Measurements from ENCODE around the gene CST8. TPM values are rescaled to one million over a fixed set of nuclear protein-coding genes. Genes with fewer than 3 reads are reported as not detected.

CST8 gene
- total and polyA plus RNA-seq, 10 donors = not detected

GRCh38 chr20:23493172-23493772, 2.4 kb downstream of the CST8 start:
- intact Hi-C loops (cut with DNase I; ENCODE audit: low total_unique reads) = no loop called here
- no peak overlapping the region for H3K27ac ChIP-seq
- no peaks in the 10 kb centered on the region for H3K36me3 ChIP-seq
- TF ChIP-seq CTCF (IDR thresholded peaks at IDR 0.05 in 8 of 11, conservative IDR thresholded peaks at IDR 0.05 in 3 of 11) (no peak), POLR2A (IDR thresholded peaks at IDR 0.05) (no peak), POLR2AphosphoS5 (IDR thresholded peaks at IDR 0.05) (no peak)
- H3K4me3 ChIP-seq = no peak overlapping the region
- 70 to 86% (median 80%) methylated on average over 3 of the region's 3 CpGs for WGBS, 5 donors
- no peaks in the 10 kb centered on the region for H3K4me1 ChIP-seq
- H3K9me3 ChIP-seq = peaks cover 0 to 13% (median 3%) of the 10 kb centered on the region in 8 donors
- DNase-seq = no peak
- H3K27me3 ChIP-seq (replicated peaks in 1 of 7) = no peaks in the 10 kb centered on the region

GRCh38 chr20:23497536-23497935, 6.6 kb downstream of the CST8 start:
- WGBS, 5 donors = 71 to 85% (median 80%) methylated on average over 1 of the region's 1 CpG
- Histone ChIP-seq H3K36me3 (no peaks in the 10 kb centered on the region), H3K27me3 (replicated peaks in 1 of 7) (peaks cover 0 to 15% (median 0%) of the 10 kb centered on the region in 7 donors), H3K9me3 (peaks cover 0 to 13% (median 3%) of the 10 kb centered on the region in 8 donors), H3K27ac (no peak overlapping the region), H3K4me1 (no peaks in the 10 kb centered on the region), H3K4me3 (no peak overlapping the region)
- TF ChIP-seq POLR2AphosphoS5 (IDR thresholded peaks at IDR 0.05) (no peak), CTCF (IDR thresholded peaks at IDR 0.05 in 8 of 11, conservative IDR thresholded peaks at IDR 0.05 in 3 of 11) (no peak), POLR2A (IDR thresholded peaks at IDR 0.05) (no peak)
- no peak for DNase-seq
- intact Hi-C loops (cut with DNase I; ENCODE audit: low total_unique reads) = no loop called here

- no peaks in the 10 kb centered on the region for H3K4me1 ChIP-seq
These were observed 11.0 kb downstream of the CST8 start for GRCh38 chr20:23501926-23502325.

More at GRCh38 chr20:23501926-23502325, 11.0 kb downstream of the CST8 start:
- DNase-seq = no peak
- H3K27me3 ChIP-seq (replicated peaks in 1 of 7) = peaks cover 0 to 15% (median 0%) of the 10 kb centered on the region in 7 donors
- H3K27ac ChIP-seq = no peak overlapping the region
- no peaks in the 10 kb centered on the region for H3K36me3 ChIP-seq
- WGBS, 5 donors = 88 to 94% (median 91%) methylated on average over 4 of the region's 4 CpGs
- intact Hi-C loops (cut with DNase I; ENCODE audit: low total_unique reads) = no loop called here
- peaks cover 0 to 4% (median 0%) of the 10 kb centered on the region in 8 donors for H3K9me3 ChIP-seq
- no peak overlapping the region for H3K4me3 ChIP-seq
- TF ChIP-seq POLR2A (IDR thresholded peaks at IDR 0.05) (no peak), CTCF (IDR thresholded peaks at IDR 0.05 in 8 of 11, conservative IDR thresholded peaks at IDR 0.05 in 3 of 11) (no peak), POLR2AphosphoS5 (IDR thresholded peaks at IDR 0.05) (no peak)

Measured in spleen (tissue), 11 donors.